Measurements from ENCODE around the gene GPBAR1.

GRCh38 chr2:218224186-218224585 lies 36.6 kb upstream of the GPBAR1 start:
- TF ChIP-seq CTCF (IDR thresholded peaks at IDR 0.05) (no peak), POLR2A (IDR thresholded peaks at IDR 0.05) (no peak)

Measured in esophagus squamous epithelium (tissue), 4 donors.